Stimulated activated CD8-positive, alpha-beta memory T cell treated with anti-CD3 and anti-CD28 coated beads, Interleukin-12 subunit alpha, Interleukin-12 subunit beta, amount 100 ng/mL, for 4 hours (primary cell): ENCODE measurements around the gene HOXA3.

Source experiments
- DNase-seq: peaks from one replicate; pipeline ENCODE4 v3.0.0-alpha.2; 2020; ENCODE audit warnings: low read depth

The HOXA3 gene

DNA sequence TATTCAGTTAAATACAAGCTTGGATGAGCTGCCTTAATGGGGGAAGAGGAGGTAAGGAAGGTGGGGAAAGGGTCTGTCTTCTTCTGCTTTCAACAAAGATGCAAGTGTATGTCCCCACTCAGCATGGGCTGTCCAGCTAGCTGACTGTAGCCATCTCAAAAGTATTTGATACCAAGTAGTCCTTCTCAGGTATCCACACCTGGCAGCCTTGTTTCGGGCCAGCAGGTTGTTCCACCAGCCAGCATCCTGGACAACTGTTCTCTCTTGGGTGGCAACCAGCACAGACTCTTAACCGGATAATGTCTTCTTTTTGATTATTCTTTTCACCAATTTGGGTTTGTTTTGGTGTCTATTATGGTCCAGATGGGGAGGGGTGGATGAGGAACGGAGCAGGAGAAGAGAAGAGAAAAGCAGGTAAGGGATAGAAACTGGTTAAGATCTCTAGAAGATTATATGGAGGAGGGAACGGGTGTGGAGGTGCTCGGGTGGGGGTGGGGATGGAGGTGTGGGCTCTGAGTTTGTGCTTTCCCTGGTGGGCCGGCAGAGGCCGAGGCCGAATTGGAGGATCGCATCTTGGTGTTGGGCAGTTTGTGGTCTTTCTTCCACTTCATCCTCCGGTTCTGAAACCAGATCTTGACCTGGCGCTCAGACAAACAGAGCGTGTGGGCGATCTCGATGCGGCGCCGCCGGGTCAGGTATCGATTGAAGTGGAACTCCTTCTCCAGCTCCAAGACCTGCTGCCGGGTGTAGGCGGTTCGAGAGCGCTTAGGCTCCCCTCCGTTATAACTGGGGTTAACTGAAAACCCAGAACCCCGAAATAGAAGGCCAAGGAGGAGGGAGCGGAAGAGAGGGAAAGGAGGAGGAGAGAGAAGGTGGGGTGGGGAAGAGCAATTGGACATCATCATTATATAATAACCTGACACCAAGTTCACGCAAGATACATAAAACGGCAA, 23.3 kb downstream of the HOXA3 start:
- no peak for DNase-seq

DNA sequence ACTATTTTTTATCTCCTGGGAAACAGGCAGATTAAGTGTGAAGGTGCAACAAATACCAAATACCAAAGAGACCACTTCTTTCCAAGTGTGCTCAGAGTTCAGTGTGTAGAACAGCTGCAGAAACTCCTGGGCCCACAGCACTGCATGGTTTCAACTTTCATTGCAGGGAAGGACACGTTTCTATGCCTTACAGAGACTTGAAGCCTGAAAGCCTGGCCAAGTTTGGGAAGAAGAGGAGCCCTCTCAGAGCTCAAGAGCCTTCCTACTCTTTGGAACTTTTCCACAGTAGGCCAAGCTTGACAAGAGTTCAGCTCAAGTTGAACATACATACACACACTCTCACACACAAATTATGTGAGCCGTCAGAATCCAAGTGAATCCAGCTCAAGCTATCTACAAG, 24.3 kb downstream of the HOXA3 start:
- no peak for DNase-seq

DNA sequence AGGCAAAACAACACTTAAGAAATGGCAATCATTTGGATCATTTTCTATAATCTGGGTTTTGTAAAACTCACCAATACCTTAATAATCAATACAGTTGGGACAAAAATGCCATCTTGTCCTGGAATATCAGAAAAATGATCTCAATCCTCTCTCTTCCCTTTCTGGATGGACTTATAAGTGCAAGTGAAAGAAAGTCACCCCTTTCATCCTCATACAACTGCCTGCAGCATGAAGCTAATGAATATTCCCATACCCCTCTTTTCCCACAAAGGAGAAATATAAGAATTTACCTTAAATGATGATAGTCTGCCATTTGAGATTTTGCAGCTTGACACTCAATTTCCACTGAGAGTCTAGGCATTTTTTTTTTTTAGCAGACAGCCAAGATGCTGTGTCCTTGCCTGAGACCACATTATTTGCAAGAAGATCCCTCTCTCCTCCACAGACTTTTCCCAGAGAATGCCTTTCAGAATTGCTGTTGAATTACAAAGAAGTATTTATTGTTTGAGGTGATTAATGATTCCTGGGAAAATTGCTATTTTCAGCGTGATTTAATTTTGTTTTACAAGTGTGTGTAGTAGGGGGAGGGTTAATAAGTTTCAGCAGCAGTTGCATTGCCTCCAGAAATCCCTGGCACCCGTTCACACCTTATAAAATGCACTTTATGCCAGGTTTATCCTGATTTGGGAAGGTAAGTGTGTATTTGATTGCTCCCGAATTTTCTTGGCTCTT, 25.6 kb downstream of the HOXA3 start:
- no peak for DNase-seq

DNA sequence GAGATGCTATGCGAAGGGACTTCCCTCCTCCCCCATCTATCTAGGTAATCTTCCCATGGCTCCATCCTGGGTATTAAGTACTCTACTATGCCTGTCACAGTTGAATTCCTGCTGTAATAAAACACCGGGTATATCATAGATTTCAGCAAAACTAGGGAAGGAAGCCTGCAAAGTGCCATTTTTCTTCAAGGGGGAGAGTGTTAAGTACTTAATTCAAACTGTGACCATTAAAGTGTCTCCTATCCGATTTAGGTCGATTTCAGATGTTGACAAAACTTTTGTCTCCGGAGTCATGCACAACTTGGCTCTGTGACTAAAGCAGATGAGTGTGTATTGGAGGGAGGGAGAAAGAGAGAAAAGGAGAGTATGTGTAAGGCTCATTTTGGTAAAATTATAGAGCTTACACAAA, 26.4 kb downstream of the HOXA3 start:
- DNase-seq = no peak

DNA sequence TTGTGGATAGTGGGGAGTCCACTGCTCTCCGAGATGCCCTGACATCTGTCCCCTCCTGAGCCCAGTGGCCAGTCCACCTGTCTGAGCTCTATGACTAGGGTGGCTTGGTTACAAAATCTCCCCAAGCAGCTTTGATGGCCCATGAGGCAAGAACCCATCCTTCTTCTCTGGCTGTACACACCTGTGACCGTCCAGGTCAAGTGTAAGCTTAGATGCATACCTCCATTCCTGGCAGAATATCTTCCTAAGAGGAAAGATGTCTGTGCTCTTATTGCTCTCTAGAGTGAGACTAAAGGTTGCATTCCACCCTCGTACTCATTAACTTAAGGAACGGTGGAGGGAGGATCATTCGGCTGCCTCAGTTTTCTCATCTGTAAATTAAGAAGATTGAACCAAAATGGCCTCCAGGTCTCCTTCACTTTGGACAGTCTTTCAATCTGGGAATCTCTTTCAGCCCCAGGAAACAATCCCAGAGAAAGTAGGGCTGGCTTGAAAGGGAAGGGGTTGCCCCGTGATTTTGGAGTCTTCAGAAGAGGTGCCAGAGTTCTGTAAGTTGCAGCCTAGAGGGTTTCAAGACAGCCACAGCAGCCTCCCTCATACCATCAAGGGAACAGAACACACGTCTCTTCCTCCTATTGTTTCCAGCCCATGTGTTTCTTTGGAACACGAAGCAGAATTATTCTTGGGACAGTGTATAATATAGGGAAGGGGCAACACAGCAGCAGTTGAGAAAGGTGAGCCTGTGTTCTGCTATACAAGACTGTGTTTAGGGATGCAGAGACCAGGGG, 27.3 kb downstream of the HOXA3 start:
- no peak for DNase-seq

DNA sequence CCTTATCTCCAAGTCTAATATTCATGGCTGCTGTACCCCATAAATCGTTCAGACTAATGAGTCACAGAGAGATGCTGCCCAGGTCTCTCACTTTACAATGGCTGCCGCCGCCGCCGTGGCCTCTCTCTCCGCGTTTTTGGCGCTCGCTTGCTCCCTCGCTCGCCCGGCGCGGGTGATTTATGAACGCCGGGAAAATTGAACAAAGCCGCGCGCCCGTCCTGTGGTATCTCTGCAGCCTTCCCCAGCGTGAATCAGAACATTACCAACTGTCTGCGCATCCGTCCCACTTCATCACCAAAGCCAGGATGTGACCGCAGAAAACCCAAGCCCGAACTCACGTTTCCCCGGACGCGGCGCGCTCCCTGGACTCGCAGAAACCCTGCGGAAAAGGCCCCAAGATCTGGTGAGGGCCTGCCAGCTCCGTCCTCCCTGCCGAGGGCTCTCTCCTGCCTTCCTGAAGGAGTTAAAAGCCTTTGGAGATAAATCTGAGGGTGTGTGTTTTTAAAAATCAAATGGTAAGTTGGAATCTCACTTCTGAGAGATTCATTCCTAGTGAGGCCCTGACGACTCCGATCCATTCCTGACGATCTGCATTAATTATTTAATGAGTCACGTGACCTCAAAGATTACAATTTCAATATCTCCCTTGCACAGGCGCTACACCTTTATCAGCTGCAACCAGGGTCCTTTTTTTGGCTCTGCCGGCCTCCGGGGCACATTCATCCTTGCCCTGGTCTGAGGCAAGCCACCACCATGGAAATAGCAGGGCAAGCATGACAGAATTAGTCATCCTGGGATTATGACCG, 28.1 kb downstream of the HOXA3 start:
- DNase-seq = no peak

DNA sequence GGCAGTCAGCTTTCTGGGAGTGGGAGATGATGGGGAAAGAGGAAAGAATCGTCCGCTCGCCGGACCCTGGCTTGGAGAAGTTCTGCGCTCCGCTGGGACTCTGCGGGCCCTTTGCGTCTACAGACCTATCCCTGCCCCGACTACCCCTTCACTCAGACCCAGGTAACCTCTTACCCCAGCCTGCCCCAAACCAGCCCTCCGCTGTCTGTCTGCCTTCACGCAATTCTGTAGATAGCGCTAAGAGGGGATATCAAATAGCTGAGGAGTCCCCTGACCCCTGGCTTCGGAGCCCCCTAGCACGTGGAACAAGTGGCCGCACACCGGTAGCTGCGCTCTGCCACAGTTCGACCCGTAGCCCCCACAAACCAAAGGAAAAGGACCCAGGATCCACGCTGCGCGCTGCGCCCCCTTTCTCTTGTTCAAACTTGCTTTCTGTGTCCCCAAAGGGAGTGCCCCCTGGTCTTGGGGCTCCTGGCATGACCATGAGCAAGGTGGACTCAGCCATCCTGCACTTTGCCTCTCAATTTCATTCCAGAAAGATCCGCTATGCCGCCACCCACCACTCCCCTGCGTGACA, 28.8 kb downstream of the HOXA3 start:
- DNase-seq = no peak

DNA sequence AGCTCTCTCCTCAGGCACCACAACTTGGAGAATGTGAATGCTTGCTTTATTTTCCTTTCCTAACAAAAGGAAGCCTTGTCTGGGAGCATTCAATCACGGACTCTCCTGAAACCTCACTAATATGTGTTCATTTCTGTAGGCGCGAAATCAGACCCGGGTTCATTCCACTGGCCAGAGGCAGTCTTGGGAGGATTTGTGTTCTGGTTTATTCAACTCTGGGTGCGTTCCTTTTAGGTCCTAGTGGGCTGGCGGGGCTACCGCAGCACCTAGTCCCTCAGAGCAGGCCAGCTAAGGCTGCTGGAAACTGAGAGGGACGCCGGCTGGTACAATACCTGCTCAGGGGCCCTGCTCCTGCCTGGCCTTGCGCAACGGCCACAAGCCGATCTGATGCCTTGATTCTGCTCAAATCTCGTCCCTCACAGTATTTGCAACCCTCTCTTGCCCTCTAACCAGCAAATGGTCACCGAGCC, 29.3 kb downstream of the HOXA3 start:
- no peak for DNase-seq

DNA sequence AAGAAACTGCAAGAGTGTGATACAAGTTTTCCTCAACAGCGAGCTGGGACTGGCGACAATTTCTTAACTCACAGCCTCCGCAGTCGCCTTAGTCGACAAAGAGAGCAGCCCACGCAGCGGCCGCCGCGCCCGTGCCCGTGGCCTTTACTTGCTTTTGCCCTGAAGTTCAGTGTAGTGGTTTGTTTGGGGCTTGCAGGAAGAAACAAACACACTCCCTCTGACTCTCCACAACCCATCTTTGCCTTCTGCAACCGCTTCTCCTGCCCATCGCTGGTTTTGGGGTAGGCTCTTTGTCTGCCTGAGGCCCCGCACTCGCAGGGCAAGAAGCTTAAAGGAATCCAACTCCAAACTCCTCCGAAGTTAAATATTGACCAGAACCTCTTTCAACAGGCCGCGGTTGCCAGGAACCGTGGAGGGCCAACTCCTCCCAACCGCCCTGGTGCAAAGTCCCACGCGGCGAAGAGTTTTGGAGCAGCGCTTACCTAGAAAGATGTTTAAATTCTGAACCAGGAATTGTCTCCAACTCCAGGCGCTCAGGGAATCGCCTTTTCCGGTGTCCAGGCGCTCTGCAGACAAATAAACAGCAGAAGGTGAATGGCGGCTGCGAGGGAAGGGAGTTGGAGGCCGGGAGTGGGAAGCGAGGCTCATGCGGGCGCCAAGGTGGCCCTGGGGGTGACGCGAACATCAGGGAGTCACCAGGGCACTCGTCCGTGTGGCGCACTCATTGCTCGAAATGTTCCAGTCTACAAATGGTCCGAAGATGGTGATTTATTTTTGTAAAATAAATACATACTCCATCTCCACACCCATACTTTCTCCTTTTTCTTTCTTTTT, 30.1 kb downstream of the HOXA3 start:
- no peak for DNase-seq

DNA sequence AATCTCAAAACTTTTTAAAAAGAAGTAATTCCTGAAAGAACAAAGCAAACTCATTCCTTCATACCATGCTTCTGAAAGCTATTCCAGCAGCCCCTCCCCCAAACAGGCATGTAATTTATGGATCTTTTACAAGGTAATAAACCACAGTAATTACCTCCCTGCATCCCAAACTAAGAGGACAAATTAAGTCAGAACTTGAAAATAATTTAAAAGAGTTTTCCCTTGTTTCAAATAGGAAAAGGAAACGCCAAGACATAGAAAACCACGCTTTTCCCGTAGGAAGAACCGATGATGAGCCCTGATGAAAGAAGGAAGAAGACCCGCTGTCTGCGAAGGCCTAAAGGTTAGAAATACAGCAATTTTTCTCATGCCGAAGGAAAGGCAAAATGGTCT, 30.7 kb downstream of the HOXA3 start:
- DNase-seq = no peak

DNA sequence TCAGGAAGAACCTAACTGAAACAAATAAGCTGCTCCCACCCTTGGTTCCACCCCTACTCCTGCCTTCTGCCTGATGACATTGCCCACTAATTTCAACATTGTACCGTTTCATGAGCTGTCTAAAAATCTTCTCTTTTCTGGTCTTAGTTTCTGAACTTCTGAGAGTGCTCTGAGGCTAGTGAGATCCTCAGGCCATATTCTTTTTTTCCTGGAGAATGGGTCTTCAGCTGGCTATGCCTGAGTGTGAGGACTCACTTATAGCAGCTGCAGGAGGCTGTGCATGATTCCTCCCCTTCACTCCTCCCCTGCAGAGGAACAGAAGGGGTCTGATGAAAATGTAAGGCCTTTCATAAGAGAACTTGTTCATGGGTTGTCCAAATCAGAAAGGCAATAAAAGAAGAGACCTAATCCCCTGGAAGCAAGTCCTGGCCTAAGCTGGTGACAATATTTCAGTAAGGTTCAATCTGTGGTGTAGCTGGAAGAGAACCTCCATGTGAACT, 32.9 kb downstream of the HOXA3 start:
- no peak for DNase-seq

DNA sequence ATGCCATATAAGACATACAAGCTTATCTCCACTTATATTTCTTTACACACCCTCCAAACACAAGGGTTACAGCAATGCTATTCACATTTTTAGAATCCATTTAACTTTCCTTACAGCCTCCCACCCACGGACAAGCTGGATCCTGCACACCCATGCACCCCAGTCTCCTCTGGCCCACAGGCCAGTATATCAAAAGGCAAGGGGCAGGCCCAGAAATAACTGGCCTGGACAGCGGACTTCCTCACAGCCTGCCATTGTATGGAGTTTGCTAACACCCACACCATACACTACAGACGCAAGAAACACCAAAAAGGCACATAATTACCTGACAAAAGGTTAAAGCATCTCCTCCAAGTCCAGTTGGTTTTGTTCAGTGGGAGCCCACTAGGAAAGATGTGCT, 33.8 kb downstream of the HOXA3 start:
- no peak for DNase-seq

DNA sequence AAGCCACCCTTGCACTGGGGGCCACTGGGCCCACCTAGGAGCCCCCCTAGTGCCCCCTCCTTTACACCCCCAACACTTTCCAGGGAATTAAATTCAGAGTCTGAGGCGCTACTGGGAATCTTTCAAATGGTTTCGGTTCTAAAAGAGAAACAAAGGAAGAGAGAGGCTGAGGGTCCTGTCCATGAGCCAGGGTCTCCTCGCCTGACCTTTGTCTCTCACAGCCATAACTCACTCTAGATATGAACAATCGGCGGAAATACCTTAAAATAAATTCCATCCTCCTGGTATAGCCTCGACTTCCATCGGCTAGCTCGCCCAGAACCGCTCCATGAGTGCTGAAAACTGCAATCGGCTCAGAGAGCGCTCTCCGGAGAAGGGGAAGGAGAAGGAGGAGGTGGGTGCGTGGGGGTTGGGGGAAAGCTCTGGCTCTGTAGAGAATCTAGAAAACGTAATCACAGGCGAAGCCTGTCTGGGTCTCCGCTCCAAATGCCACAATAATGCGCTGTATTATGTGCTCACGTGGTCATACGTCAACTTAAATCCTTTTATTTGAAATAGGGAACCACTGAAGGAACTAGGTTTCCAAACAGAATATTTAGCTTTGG, 34.4 kb downstream of the HOXA3 start:
- DNase-seq = no peak

DNA sequence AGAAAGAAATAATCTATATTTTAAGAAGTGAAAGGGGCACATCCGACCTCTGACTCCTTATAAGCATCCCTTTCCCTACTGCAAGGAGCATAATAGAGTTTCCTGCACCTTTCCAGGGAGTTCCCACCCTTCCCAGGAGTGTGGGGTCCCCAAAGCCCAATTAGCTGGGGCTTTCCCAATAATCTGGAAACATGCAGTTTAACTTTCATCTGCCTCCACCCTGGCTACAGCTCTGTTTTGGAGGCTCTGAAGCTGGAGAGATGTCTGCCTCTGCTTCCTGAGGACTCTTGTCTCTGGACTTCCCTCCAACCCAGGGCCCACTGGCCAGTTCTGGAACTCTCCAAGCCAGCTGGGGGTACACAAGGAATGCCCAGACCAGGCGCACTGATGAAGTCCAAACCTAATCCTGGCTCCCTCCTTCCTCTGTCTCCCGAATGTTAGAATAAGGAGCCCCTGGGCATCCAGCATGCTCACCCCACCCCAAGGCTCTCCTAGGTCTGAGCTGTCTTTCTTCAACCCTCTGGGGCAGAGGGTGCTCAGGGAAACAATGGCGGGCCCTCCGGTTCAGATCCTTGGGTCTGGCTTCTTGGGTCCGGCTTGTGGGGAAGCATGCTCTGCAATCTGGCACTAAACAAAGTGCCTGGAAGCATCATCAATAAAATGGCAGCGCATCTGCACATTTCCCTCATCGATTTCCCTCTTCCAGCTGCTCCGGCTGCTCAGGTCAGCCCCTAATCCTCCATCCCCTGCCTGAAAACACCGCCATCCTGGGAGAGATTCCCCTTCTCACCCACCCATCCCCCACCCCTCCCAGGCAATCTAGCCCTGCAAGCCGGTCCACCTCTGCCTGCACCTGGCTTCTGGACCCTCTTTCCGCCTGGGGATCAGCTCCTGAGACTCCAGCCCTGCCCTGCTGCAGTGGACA, 35.2 kb downstream of the HOXA3 start:
- no peak for DNase-seq

DNA sequence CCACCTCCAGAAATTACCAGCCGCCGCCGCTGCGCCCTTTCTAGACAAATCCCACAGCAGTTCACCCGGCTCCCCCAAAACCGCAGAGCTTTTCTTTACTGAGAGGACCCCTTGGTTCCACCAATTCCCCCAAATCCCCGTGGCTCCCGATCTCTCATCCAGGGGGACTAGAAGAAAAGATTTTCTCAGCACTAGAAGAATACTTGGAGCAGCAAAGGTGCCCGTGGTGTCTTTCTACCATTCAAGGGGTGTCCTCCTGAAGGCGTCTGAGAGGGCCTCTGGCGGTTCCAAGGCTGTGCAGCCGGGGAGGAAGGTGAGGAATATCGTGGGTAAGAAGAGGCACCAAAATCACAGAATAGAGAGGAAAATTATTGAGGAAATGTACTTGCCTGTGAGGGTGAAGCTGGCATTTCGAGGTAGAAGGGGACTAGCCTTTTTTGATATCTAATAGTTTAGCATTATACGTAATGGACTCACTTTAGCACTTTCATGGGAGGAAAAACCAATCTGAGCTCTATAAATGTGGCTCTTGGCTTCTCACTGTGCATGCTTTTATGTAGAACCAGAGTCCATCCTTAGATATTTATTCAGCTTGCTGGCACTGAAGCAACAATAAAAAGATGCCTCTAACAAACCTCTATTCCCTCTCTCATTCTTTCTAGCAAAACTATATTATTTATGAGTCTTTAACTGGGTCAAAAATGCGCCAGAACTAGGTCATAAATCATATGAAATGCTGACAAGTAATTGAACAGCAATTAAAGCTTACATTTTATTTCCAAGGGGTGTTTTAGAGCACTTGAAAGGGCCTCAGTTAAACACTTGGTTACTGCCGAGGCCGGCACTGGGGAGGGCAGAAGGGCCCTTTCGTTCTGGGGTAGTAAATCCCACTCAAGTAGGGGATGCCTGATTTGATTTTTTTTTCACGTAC, 36.1 kb downstream of the HOXA3 start:
- no peak for DNase-seq

DNA sequence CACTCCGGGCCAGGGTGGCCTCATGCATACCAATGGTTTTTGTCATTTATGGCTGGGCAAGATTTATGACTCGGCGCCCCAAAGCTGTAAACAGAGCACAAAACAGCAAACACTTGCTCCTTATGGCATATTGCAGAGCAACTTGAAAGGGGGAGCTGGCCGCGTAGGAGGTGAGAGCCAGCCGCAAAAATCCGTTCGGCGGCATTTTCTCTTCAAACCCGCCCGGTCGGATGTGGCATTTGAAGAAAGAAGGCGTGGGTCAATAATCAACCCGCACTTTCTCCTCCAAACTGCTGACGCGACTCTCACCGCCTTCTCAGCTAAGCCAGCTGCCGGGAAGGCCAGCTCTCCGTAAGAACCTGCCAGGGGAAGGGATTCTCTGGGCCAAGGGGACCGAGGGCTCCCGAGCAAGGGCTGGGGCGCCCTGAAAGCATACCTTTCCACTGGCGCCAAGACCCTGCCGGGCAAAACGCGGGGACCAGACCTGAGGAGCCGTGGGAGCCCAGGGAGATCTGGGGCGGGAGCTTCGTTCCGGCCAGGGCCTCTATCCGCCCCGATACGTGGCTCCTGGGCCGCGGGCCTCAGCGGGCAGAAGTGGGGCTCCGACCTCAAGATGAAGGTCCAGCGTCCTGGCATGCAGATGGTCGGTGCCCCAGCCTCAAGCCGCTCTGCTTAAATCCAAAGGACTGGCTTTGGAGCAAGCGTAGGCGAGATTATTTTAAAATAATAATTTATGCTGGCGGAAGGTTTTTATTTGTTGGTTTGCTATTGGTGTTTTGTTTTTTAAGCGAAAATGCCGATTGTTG, 37.0 kb downstream of the HOXA3 start:
- DNase-seq = no peak

DNA sequence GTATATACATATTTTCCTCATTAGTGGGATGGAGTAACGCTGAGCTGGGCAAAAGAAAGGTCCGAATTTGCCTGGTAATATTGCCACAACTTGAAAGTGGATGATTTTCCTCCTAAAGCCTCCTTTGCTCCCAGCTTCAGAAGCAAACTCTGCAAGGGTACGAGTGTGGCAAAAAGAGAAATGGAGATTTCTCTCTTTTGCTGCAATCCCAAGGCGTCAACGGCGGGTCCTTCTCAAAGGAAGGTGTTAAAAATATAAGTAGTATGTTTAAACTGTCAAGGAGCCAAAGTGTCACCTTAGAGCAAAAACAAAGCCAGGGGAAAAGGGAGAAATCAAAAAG, 37.5 kb downstream of the HOXA3 start:
- no peak for DNase-seq
